Measurements from ENCODE around the gene PLCG2. TPM values are rescaled to one million over a fixed set of nuclear protein-coding genes. Genes with fewer than 3 reads are reported as not detected.

The PLCG2 gene
- total RNA-seq: 5.0 and 10.3 TPM in 2 replicates

DNA sequence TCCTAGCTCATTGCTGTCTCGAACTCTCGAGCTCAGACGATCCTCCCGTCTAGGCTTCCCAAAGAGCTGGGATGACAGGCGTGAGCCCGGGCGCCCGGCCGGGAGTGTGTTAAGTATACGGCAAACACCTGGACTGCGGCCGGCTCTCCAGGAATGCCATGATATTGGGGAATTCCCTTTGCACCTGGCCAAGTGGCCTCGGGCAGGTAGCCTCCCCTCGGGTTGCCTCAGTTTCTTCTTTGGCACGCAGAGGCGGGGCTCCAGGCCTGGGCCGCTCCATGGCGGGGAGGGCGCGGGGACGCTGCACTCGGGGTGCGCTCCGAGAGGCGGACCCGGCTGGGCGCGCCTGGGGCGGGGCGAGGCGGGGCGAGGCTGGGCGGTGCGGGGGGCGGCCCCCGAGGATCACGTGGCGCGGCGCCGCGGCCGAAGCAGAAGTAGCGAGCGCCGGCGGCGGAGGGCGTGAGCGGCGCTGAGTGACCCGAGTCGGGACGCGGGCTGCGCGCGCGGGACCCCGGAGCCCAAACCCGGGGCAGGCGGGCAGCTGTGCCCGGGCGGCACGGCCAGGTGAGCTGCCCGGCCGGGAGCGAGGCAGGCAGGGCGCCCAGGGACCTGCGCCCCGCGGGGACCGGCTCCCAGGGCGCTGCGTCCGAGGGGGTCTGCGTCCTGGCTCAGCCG is at the start of gene PLCG2:
PLCG2 (plus strand) TSS at position 431 of the 675 bp plus-strand sequence. CDS start 6,699 bp downstream, outside the sequence.

DNA sequence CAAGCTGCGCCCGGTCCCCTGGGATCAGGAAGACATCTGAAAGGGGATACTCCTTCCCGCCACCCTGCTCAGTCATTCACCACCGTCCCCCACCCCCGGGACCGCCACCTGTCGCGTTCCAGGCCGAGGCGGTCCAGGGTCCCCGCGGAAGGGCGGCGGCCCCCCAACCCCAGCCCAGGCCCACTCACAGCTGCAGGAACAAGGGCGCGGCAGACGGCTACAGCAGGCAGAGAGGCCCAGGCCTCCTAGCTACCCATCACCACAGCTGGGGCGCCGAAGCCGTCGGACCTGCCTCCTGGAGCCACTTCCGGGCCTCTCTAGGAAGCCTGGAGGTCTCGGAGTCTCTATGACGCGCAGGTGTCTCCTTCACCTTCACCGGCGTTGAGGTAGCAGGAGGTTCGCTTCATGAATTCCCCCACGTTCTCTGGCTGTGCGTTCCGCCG is 232.1 kb downstream of the PLCG2 start, which contains the start of gene SDR42E1:
SDR42E1 (minus strand) TSS at position 272 of the 443 bp plus-strand sequence. CDS start 10,612 bp downstream, outside the sequence.

Other genes with a start within 250 kb of the PLCG2 start
- gene SDR42E1, start 232.2 kb downstream of the PLCG2 start, total RNA-seq: 1.9 and 2.1 TPM in 2 replicates